HG03066 (cell line): ENCODE results near the gene LPCAT4.
A peak's percentile ranks its signal among the peaks of the same experiment; 100 is the strongest.

Experiments used
- ATAC-seq: cut with Tn5 transposase; IDR thresholded peaks from one replicate; pipeline ENCODE4 v1.9.1; 2021; ENCODE audit warnings: low read depth; ENCODE audit not compliant: unreplicated experiment

The LPCAT4 gene

DNA sequence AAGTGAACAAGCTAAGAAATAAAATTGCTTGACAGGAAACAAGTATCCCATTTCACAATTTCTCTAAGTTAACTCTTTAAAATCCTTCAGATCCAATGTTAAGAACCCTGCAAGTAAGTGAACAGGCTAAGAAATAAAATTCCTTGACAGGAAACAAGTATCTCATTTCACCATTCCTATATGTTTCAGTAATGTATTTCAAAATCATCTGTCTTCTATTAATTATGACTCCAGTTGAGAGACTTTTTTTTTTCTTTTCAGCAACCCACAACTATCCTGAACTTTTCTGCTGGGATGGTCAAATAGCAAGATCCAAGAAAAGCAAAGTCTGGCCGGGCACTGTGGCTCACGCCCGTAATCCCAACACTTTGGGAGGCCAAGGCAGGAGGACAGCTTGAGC lies 27.1 kb downstream of the LPCAT4 start:
- ATAC-seq = no peak

DNA sequence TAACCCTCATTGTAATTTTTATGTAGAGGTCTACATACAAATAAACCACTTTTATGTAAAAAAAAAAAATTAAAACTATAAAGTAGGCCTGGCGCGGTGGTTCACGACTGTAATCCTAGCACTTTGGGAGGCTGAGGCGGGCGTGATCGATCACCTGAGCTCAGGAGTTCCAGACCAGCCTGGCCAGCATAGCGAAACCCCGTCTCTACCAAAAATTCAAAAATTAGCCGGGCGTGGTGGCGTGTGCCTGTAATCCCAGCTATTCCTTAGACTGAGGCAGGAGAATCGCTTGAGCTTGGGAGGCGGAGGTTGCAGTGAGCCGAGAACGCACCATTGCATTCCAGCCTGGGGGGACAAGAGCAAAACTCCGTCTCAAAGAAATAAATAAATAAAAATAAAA lies 28.6 kb downstream of the LPCAT4 start:
- ATAC-seq = no peak

- peak; percentile 59 for ATAC-seq
Measured at GRCh38 chr15:34337557-34338306, 29.3 kb downstream of the LPCAT4 start, which contains the start of gene SLC12A6. TSS of gene SLC12A6 (minus strand) at chr15:34337781. CDS start at chr15:34336680, 1,101 bp downstream.

- peak; percentile 4 for ATAC-seq
Measured at GRCh38 chr15:34336991-34337556, 29.9 kb downstream of the LPCAT4 start.

DNA sequence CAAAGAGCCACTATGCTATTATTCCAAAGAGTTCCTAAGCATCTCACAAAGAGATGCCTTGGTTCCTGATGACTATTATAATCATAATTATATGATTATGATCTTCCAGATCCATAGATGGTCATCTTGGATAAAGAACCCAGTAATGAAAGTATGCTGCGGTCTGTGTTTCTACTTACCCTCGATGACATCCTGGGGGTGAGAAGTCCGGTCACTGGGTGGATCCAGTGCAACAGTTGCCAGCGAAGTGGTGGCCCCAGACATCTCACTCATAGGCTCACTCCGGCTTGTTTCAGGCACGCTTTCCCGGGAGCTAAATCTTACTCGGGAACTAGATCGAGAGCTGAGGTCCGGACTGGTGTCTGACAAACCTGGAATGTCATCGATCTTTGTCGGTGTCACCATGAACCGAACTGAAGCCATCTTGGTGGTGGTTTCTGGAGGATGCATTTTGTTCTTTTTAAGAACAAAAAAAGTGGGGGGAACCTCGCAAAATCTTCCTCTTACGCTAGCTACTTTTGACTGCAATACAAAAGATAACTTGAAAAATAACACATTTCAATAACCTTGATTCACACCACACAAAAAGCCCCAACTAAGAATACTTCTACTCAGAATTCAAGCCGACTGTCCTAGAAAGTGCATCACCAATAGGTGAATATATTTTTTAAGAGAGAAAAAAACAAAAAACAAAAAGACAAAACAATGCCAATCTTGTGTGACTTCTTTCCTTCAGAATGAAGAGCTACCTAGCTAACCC lies 30.6 kb downstream of the LPCAT4 start:
- no peak for ATAC-seq

GRCh38 chr15:34335176-34336032 lies 31.6 kb downstream of the LPCAT4 start:
- ATAC-seq = no peak

DNA sequence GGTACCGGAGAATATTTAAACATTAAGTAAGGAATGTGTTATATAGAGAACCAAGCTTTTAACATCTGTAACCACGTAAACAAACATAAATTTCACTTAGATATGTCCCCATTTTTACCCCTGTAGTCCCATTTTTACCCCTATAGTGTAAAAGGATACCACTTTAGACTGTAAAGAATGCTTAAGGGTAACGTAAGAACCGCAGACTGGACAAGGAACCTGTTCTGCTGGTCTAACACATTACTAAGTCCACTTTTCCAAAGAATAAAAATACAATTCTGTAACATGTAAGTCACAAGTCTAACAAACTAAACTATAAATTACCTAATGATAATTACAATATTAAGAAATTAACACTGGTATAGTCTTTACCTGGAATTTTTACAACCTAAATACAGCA lies 32.3 kb downstream of the LPCAT4 start:
- no peak for ATAC-seq

GRCh38 chr15:34332553-34333120 lies 34.4 kb downstream of the LPCAT4 start:
- ATAC-seq = no peak

- no peak for ATAC-seq
Measured at GRCh38 chr15:34331809-34332208, 35.2 kb downstream of the LPCAT4 start.

DNA sequence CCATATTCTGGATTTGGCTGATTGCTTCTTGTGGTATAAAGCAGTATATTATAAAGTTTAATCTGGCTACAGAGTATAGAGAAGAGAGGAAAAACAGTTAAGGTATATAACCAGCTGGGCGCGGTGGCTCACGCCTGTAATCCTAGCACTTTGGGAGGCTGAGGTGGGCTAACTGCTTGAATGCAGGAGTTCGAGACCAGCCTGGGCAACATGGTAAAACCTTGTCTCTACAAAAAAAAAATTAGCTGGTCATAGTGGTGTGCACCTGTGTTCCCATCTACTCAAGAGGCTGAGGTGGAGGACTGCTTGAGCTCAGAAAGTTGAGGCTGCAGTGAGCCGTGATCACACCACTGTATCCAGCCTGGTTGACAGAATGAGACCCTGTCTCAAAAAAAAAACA lies 36.7 kb downstream of the LPCAT4 start:
- no peak for ATAC-seq

DNA sequence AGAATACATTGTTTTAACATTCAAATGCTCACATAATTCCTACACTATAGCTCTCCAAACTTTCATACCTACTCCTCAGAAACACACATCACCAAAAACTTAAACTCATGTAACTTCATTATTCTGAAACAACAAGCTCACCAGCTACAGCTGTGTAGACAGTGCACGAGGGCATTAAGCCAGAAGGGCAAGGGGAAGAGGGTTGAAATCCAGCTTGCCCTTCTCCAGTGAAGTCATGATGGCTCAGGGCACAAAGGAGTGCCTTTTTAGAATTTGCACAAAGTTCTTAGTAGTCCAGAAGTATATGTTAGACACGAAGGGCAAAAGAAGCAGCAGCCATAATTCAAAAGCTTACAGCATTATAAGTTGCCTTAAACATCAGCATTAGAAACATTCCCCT lies 38.0 kb downstream of the LPCAT4 start:
- no peak for ATAC-seq

DNA sequence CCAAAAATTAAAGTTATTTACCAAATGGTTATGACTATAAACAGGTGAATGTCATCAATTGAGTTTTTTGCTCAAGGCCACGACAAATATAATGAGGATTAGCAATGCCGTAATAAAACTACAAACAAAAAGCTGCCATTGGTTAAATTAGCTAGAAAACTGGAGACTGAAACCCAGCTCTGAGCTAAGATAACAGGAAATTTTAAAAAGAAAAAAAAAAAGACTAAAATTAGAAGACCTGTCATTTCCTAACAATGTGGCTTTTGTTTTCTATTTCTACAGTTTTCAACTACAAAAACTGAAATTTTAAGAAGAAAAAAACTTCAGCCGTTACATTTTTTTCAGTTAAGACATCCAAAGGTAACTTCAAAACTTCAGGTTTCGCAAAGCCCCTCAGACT lies 39.1 kb downstream of the LPCAT4 start:
- ATAC-seq = peak; percentile 42

DNA sequence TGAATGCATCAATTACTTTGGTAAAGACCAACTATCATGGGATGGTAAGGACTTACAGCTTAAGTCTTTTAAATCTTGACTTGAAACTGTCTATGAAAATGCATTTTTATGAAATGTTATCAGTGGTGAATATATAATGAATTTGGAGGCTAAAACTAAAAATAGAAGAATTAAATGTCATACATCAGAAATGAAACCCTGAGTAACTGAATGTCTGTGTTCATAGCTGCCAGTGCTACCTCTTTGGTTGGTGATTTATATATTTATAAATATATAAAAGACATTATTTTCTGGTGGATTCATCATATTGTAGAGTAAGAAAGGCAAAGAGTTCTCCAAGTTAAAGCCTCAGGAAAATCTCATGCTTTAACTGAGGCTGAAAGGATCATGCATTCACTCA lies 41.6 kb downstream of the LPCAT4 start:
- ATAC-seq = no peak

DNA sequence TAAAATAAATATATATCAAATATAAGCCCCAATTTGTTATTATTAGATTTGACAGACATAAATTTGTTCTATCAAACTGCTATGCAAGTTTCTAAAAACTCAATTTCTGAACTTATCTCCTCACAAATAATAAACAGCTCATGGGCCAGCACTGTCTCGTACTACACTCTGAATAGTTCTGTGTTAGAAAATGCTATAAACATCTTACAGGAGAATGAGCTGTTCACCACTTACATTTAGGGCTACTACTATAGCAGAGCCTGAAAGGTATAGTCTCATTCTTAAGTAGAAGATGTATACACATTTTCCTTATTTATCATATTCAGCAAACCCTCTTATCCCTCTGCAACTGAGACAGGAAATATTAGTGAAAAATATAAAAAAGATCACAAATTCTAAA lies 42.1 kb downstream of the LPCAT4 start:
- no peak for ATAC-seq

GRCh38 chr15:34323217-34323616 lies 43.8 kb downstream of the LPCAT4 start:
- no peak for ATAC-seq

GRCh38 chr15:34318277-34319079 lies 48.5 kb downstream of the LPCAT4 start:
- ATAC-seq = peak; percentile 64

- ATAC-seq = no peak
Measured at GRCh38 chr15:34314491-34315490, 52.2 kb downstream of the LPCAT4 start.

- ATAC-seq = no peak
Measured at GRCh38 chr15:34311563-34311962, 55.4 kb downstream of the LPCAT4 start.
